SK-N-MC (cell line): ENCODE measurements around the gene TXNRD1.
A peak's percentile ranks its signal among the peaks of the same experiment; 100 is the strongest.
"Not testable (repeated sequence)": the region's sequence is repeated elsewhere in the genome, so short reads cannot be mapped to it uniquely, and the experiment has no call there.

Experiments
- DNase-seq: peaks from one replicate; pipeline ENCODE4 v3.0.0-alpha.2; 2011; ENCODE audit warnings: low read depth, low spot score
- H3K27ac ChIP-seq: fragments of 200-600 bp; sonication (generic); 2 replicates; pipeline ENCODE4 v1.5.1; 2016; ENCODE audit warnings: mixed run types
- H3K36me3 ChIP-seq: fragments of 200-600 bp; sonication (generic); 2 replicates; pipeline ENCODE4 v1.6.1; 2017; ENCODE audit warnings: antibody characterized with exemption, low read length, mixed read lengths; ENCODE audit not compliant: insufficient read depth
- H3K4me3 ChIP-seq: fragments of 200-600 bp; sonication (generic); 2 replicates; pipeline ENCODE4 v1.5.1; 2016
- H3K9ac ChIP-seq: fragments of 200-600 bp; sonication (generic); 2 replicates; pipeline ENCODE4 v1.8.0; 2017; ENCODE audit warnings: mixed run types, mixed read lengths; ENCODE audit not compliant: insufficient read length
- H3K9me3 ChIP-seq: fragments of 200-600 bp; sonication (generic); 2 replicates; pipeline ENCODE4 v1.6.1; 2017; ENCODE audit warnings: low read depth, mild to moderate bottlenecking, antibody characterized with exemption, low read length, moderate library complexity, mixed read lengths
- EZH2 ChIP-seq: fragments of 200-600 bp; sonication (generic); IDR thresholded peaks from one replicate; pipeline ENCODE4 v1.6.1; 2017; ENCODE audit warnings: antibody characterized with exemption
- FOXP2 ChIP-seq: optimal IDR thresholded peaks from 2 replicates; pipeline ENCODE3; 2011; ENCODE audit warnings: mild to moderate bottlenecking, moderate library complexity; ENCODE audit not compliant: insufficient read depth; ENCODE audit errors: extremely low read length, control extremely low read depth
- POLR2AphosphoS5 ChIP-seq: IDR thresholded peaks from 2 replicates; pipeline ENCODE4 v1.6.1; 2012; ENCODE audit warnings: mild to moderate bottlenecking, low read depth, low read length, borderline replicate concordance

The TXNRD1 gene

GRCh38 chr12:104286516-104287482 is 71.2 kb downstream of the TXNRD1 start:
- no peaks in the 10 kb centered on the region for H3K9me3 ChIP-seq
- DNase-seq = peak; percentile 97
- TF ChIP-seq EZH2 (no peak), POLR2AphosphoS5 (peak; percentile 98), FOXP2 (peak; percentile 89)
- H3K4me3 ChIP-seq = peak overlapping the region; percentile 88
- H3K36me3 ChIP-seq = peaks cover 22% of the 10 kb centered on the region
- H3K27ac ChIP-seq = peak overlapping the region; percentile 98
- H3K9ac ChIP-seq = peak overlapping the region; percentile 88

GRCh38 chr12:104288635-104289274 is 73.2 kb downstream of the TXNRD1 start:
- peak; percentile 68 for DNase-seq
- TF ChIP-seq POLR2AphosphoS5 = peak; percentile 87
- peak; percentile 77 for TF ChIP-seq FOXP2
- no peak for TF ChIP-seq EZH2
- Histone ChIP-seq H3K9me3 (no peaks in the 10 kb centered on the region), H3K9ac (peak overlapping the region; percentile 88), H3K4me3 (peak overlapping the region; percentile 88), H3K36me3 (peaks cover 40% of the 10 kb centered on the region), H3K27ac (peak overlapping the region; percentile 98)

GRCh38 chr12:104290320-104290719 is 74.7 kb downstream of the TXNRD1 start:
- H3K4me3 ChIP-seq = peak overlapping the region; percentile 88
- H3K36me3 ChIP-seq = peaks cover 53% of the 10 kb centered on the region
- TF ChIP-seq POLR2AphosphoS5 = no peak
- no peak for TF ChIP-seq EZH2
- TF ChIP-seq FOXP2 = no peak
- H3K9ac ChIP-seq = peak overlapping the region; percentile 88
- no peak for DNase-seq
- no peaks in the 10 kb centered on the region for H3K9me3 ChIP-seq
- no peak overlapping the region for H3K27ac ChIP-seq

GRCh38 chr12:104290855-104291254 is 75.3 kb downstream of the TXNRD1 start:
- no peak overlapping the region for H3K4me3 ChIP-seq

GRCh38 chr12:104291867-104292524 is 76.4 kb downstream of the TXNRD1 start:
- peak; percentile 18 for DNase-seq
- TF ChIP-seq POLR2AphosphoS5 = no peak
- TF ChIP-seq FOXP2 = no peak
- TF ChIP-seq EZH2 = no peak
- H3K9ac ChIP-seq = no peak overlapping the region
- peaks cover 67% of the 10 kb centered on the region for H3K36me3 ChIP-seq
- H3K9me3 ChIP-seq = no peaks in the 10 kb centered on the region
- peak overlapping the region; percentile 2; the same call in 1 of the 2 replicates for H3K4me3 ChIP-seq
- H3K27ac ChIP-seq = peak overlapping the region; percentile 69; the same call in 1 of the 2 replicates

More at GRCh38 chr12:104290855-104291254, 75.3 kb downstream of the TXNRD1 start:
- Histone ChIP-seq H3K9me3 (no peaks in the 10 kb centered on the region), H3K9ac (no peak overlapping the region), H3K27ac (no peak overlapping the region), H3K36me3 (peaks cover 58% of the 10 kb centered on the region)
- no peak for DNase-seq
- TF ChIP-seq FOXP2 (no peak), EZH2 (no peak), POLR2AphosphoS5 (no peak)

GRCh38 chr12:104292872-104293794 is 77.6 kb downstream of the TXNRD1 start:
- Histone ChIP-seq H3K4me3 (no peak overlapping the region), H3K9me3 (no peaks in the 10 kb centered on the region), H3K36me3 (peaks cover 75% of the 10 kb centered on the region), H3K9ac (no peak overlapping the region), H3K27ac (no peak overlapping the region)
- DNase-seq = no peak
- TF ChIP-seq POLR2AphosphoS5 (no peak), EZH2 (no peak), FOXP2 (no peak)

GRCh38 chr12:104294158-104294859 is 78.7 kb downstream of the TXNRD1 start:
- H3K27ac ChIP-seq, H3K9ac ChIP-seq, DNase-seq, H3K9me3 ChIP-seq, H3K4me3 ChIP-seq: not testable (repeated sequence)
- peaks cover 80% of the 10 kb centered on the region for H3K36me3 ChIP-seq
